HL-60 (cell line): Measurements from ENCODE around the gene FAM89B.

ENCODE experiments used
- DNase-seq, 2 experiments: peaks; one replicate each; pipeline ENCODE4 v3.0.0-alpha.2; 2010 to 2020; ENCODE audit warnings: low read depth in 1 of 2, low spot score in 1 of 2
- H3K27ac ChIP-seq: fragments of 250-450 bp; sonication (Bioruptor Pico); replicated peaks from 2 replicates; pipeline ENCODE4 v1.5.1; 2020; ENCODE audit warnings: mild to moderate bottlenecking, moderate library complexity
- H3K27me3 ChIP-seq: fragments of 250-450 bp; sonication (Bioruptor Pico); 2 replicates; pipeline ENCODE4 v1.5.1; 2021; ENCODE audit warnings: mild to moderate bottlenecking, moderate library complexity; ENCODE audit not compliant: insufficient read depth, poor library complexity, severe bottlenecking
- H3K4me3 ChIP-seq: replicated peaks from 2 replicates; pipeline ENCODE4 v1.5.1; 2011; ENCODE audit warnings: mild to moderate bottlenecking, control low read depth, low read length; ENCODE audit not compliant: insufficient read depth
- GABPA ChIP-seq: IDR thresholded peaks from 2 replicates; pipeline ENCODE4 v1.6.1; 2012; ENCODE audit warnings: low read depth
- POLR2AphosphoS5 ChIP-seq: IDR thresholded peaks from 2 replicates; pipeline ENCODE4 v1.6.1; 2012; ENCODE audit warnings: low read depth
- SPI1 ChIP-seq: IDR thresholded peaks from 2 replicates; pipeline ENCODE4 v1.6.1; 2012; ENCODE audit warnings: low read depth, mild to moderate bottlenecking, borderline replicate concordance
- TF ChIP-seq, protein P1 (sequence below): IDR thresholded peaks from 2 replicates; pipeline ENCODE4 v1.6.1; 2012; ENCODE audit warnings: low read depth; ENCODE audit not compliant: insufficient replicate concordance
- TF ChIP-seq, protein P2 (sequence below): IDR thresholded peaks from one replicate; pipeline ENCODE4 v1.5.1; 2011; ENCODE audit warnings: low read length, control low read depth, inconsistent platforms; ENCODE audit not compliant: insufficient read depth

FAM89B gene

DNA sequence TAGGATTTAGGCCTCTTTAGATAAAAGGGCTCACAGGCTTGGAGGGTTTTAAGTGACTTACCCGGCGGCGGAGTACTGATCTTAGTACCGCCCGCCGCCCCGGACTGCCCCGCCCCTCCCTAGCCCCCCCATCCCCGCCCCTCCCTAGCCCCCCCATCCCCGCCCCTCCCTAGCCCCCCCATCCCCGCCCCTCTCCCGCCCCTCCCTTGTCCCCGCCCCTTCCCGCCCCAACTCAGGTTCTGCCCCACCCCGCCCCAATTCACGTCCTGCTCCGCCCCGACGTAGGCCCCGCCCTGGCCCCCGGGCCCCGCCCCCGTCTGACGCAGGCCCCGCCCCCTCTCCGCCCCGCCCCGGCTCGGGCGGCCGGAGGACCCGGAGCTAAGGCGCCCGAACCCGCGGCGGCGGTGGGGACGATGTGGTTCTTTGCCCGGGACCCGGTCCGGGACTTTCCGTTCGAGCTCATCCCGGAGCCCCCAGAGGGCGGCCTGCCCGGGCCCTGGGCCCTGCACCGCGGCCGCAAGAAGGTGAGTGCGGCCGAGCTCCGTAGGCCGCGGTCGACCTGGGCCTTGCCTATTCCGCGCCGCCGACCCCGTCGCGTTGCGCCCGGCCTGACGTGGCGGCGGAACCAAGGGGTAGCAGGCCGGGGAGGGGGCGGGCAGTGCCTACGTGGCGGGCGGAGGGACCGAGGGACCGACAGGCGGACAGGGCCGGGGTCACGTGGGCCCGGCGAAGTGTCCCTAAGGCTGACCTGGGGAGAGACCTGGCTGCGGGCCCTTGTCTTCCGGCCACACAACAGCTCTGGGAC is 47.4 kb upstream of the FAM89B start, which contains the start of gene SCYL1:
TSS of gene SCYL1 (plus strand) at position 343 of the 805 bp plus-strand sequence. CDS start at position 414, 71 bp downstream.
- Histone ChIP-seq H3K27ac (peak within 1 kb of the TSS; percentile 57), H3K4me3 (peak within 1 kb of the TSS; percentile 91), H3K27me3 (no peaks in the 10 kb centered on the region)
- TF ChIP-seq, protein P1, sequence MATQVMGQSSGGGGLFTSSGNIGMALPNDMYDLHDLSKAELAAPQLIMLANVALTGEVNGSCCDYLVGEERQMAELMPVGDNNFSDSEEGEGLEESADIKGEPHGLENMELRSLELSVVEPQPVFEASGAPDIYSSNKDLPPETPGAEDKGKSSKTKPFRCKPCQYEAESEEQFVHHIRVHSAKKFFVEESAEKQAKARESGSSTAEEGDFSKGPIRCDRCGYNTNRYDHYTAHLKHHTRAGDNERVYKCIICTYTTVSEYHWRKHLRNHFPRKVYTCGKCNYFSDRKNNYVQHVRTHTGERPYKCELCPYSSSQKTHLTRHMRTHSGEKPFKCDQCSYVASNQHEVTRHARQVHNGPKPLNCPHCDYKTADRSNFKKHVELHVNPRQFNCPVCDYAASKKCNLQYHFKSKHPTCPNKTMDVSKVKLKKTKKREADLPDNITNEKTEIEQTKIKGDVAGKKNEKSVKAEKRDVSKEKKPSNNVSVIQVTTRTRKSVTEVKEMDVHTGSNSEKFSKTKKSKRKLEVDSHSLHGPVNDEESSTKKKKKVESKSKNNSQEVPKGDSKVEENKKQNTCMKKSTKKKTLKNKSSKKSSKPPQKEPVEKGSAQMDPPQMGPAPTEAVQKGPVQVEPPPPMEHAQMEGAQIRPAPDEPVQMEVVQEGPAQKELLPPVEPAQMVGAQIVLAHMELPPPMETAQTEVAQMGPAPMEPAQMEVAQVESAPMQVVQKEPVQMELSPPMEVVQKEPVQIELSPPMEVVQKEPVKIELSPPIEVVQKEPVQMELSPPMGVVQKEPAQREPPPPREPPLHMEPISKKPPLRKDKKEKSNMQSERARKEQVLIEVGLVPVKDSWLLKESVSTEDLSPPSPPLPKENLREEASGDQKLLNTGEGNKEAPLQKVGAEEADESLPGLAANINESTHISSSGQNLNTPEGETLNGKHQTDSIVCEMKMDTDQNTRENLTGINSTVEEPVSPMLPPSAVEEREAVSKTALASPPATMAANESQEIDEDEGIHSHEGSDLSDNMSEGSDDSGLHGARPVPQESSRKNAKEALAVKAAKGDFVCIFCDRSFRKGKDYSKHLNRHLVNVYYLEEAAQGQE: no peak
- TF ChIP-seq POLR2AphosphoS5: peak; percentile 30; the same call in 1 of the 2 replicates
- peak; percentile 56 to 70 for DNase-seq

DNA sequence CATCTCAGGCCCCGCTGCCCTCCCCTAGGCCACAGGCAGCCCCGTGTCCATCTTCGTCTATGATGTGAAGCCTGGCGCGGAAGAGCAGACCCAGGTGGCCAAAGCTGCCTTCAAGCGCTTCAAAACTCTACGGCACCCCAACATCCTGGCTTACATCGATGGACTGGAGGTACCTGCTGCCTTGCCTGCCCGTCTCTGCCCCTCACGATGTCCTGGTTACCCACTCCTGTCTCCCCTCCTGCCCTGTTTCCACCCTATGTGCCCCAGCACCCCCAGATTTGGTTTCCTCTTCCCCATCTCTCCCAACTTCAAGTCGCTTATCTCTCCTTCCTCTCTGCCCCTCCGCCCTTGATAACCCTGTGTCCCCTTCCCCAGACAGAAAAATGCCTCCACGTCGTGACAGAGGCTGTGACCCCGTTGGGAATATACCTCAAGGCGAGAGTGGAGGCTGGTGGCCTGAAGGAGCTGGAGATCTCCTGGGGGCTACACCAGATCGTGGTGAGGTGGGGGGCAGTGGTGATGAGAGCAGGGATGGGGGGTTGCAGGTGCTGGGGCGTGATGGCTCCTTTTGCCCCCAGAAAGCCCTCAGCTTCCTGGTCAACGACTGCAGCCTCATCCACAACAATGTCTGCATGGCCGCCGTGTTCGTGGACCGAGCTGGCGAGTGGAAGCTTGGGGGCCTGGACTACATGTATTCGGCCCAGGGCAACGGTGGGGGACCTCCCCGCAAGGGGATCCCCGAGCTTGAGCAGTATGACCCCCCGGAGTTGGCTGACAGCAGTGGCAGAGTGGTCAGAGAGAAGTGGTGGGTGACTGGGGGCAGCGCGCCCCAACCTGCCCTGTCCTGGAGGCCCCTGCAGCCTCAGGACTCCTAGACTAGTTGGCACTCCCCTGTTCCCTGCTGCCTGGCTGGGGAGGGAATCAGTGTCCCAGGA is 46.5 kb upstream of the FAM89B start:
- no peak for DNase-seq
- Histone ChIP-seq H3K4me3 (peak overlapping the region; percentile 91), H3K27me3 (no peaks in the 10 kb centered on the region), H3K27ac (peak overlapping the region; percentile 57)
- no peak for TF ChIP-seq SPI1

DNA sequence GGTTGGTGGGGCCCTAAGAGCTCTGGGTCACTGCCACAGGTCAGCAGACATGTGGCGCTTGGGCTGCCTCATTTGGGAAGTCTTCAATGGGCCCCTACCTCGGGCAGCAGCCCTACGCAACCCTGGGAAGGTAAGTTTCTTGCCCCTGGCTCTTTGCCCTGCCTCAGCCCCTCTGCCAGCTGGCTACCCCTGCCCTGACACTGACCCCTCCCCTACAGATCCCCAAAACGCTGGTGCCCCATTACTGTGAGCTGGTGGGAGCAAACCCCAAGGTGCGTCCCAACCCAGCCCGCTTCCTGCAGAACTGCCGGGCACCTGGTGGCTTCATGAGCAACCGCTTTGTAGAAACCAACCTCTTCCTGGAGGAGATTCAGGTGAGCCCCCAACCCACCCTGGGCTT is 45.6 kb upstream of the FAM89B start:
- H3K27ac ChIP-seq: no peak overlapping the region
- DNase-seq: no peak
- H3K4me3 ChIP-seq: no peak overlapping the region
- TF ChIP-seq, protein P1: no peak
- TF ChIP-seq SPI1 (no peak), GABPA (no peak), POLR2AphosphoS5 (no peak)
- TF ChIP-seq, protein P2, sequence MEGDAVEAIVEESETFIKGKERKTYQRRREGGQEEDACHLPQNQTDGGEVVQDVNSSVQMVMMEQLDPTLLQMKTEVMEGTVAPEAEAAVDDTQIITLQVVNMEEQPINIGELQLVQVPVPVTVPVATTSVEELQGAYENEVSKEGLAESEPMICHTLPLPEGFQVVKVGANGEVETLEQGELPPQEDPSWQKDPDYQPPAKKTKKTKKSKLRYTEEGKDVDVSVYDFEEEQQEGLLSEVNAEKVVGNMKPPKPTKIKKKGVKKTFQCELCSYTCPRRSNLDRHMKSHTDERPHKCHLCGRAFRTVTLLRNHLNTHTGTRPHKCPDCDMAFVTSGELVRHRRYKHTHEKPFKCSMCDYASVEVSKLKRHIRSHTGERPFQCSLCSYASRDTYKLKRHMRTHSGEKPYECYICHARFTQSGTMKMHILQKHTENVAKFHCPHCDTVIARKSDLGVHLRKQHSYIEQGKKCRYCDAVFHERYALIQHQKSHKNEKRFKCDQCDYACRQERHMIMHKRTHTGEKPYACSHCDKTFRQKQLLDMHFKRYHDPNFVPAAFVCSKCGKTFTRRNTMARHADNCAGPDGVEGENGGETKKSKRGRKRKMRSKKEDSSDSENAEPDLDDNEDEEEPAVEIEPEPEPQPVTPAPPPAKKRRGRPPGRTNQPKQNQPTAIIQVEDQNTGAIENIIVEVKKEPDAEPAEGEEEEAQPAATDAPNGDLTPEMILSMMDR: no peak
- no peaks in the 10 kb centered on the region for H3K27me3 ChIP-seq

DNA sequence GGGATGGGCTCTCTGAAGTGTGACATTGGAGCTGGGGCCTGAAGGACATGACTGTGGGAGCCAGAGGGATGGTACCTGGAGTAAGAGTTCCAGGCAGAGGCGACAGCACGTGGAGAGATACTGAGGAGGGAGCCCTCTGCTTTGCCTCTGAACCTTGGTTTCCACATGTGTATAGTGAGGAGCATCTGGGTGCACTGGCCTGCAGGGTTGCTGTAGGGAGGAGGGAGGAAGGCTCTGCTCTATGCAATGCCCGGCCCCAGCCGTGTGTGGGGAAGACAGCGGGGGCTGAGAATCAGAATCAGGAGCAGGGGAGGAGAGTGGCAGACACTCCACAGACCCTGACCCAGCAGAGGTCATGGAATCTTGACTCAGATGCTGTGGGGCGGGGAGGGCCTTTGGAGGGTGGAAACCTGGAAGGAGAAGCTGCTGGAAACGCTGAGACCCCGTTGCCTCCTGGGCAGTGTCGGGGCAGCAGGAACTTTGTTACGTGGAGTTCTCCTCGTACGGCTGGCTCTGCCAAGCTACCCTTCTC is 43.5 kb upstream of the FAM89B start:
- no peak for DNase-seq
- TF ChIP-seq SPI1 (no peak), GABPA (no peak), POLR2AphosphoS5 (no peak)
- TF ChIP-seq, protein P2: no peak
- TF ChIP-seq, protein P1: no peak
- no peak overlapping the region for H3K4me3 ChIP-seq
- H3K27ac ChIP-seq: no peak overlapping the region
- H3K27me3 ChIP-seq: no peaks in the 10 kb centered on the region
